IMR-90 (cell line): ENCODE data around the gene BAD. TPM values are rescaled to one million over a fixed set of nuclear protein-coding genes. Genes with fewer than 3 reads are reported as not detected.

Experiments used
- ATAC-seq: fragments of 200-7000 bp; cut with Tn5 transposase; 2 replicates; pipeline ENCODE4 v1.9.1; 2020; ENCODE audit warnings: low read depth, mild to moderate bottlenecking, moderate library complexity
- BruUV-seq: library from RNA; stranded (reverse); fragments of 400-500 nt; replicated peaks from 2 replicates; lab custom pipeline; 2021; lab: Mats Ljungman, UMichigan
- CTCF ChIA-PET: fragments of 300-600 bp; formaldehyde crosslinking; extraction: SDS; loops from one replicate; lab custom pipeline; 2021; ENCODE audit warnings: antibody characterized with exemption; lab: Yijun Ruan, JAX
- POLR2A ChIA-PET: fragments of 300-600 bp; sonication (Branson Sonifier 250); formaldehyde crosslinking; loops from one replicate; lab custom pipeline; 2022; ENCODE audit warnings: antibody characterized with exemption; ENCODE audit not compliant: unreplicated experiment; lab: Charles Lee
- DNase-seq: peaks from one replicate; pipeline ENCODE4 v3.0.0; 2013
- H2AFZ ChIP-seq: replicated peaks from 2 replicates; pipeline ENCODE3; 2013; ENCODE audit warnings: low read length, mild to moderate bottlenecking; ENCODE audit not compliant: poor library complexity
- H2AK5ac ChIP-seq: 2 replicates; pipeline ENCODE4 v1.6.1; 2013; ENCODE audit warnings: low read depth, low read length, inconsistent platforms
- H2AK9ac ChIP-seq: replicated peaks from 2 replicates; pipeline ENCODE3; 2013; ENCODE audit warnings: mild to moderate bottlenecking, low read depth, low read length, moderate library complexity; ENCODE audit not compliant: poor library complexity
- H2BK120ac ChIP-seq: 2 replicates; pipeline ENCODE4 v1.6.1; 2013; ENCODE audit warnings: low read depth, low read length, inconsistent platforms
- H2BK15ac ChIP-seq: 3 replicates; pipeline ENCODE4 v1.6.1; 2013; ENCODE audit warnings: low read depth, low read length, inconsistent platforms
- H2BK20ac ChIP-seq: 2 replicates; pipeline ENCODE4 v1.6.1; 2013; ENCODE audit warnings: low read depth, mild to moderate bottlenecking, inconsistent platforms, low read length, moderate library complexity
- H2BK5ac ChIP-seq: 2 replicates; pipeline ENCODE4 v1.6.1; 2013; ENCODE audit warnings: mild to moderate bottlenecking, low read depth, low read length, inconsistent platforms; ENCODE audit not compliant: poor library complexity, severe bottlenecking
- H3K14ac ChIP-seq: replicated peaks from 2 replicates; pipeline ENCODE4 v1.6.1; 2013; ENCODE audit warnings: low read depth, low read length, inconsistent platforms
- H3K18ac ChIP-seq: 2 replicates; pipeline ENCODE4 v1.6.1; 2013; ENCODE audit warnings: low read depth, low read length, control low read depth
- H3K23ac ChIP-seq: 2 replicates; pipeline ENCODE4 v1.6.1; 2013; ENCODE audit warnings: low read depth, low read length, inconsistent platforms
- H3K27ac ChIP-seq: 2 replicates; pipeline ENCODE4 v1.5.1; 2013; ENCODE audit warnings: mild to moderate bottlenecking, control low read depth, low read length; ENCODE audit not compliant: insufficient read depth
- H3K27me3 ChIP-seq: 2 replicates; pipeline ENCODE4 v1.6.1; 2013; ENCODE audit warnings: low read length; ENCODE audit not compliant: control insufficient read depth, insufficient read depth
- H3K36me3 ChIP-seq: 2 replicates; pipeline ENCODE4 v1.6.1; 2013; ENCODE audit warnings: low read length, mixed read lengths; ENCODE audit not compliant: control insufficient read depth, insufficient read depth
- H3K4ac ChIP-seq: 2 replicates; pipeline ENCODE4 v1.6.1; 2013; ENCODE audit warnings: low read depth, low read length, inconsistent platforms
- H3K4me1 ChIP-seq: 2 replicates; pipeline ENCODE4 v1.6.1; 2013; ENCODE audit warnings: low read length, mixed read lengths; ENCODE audit not compliant: control insufficient read depth, insufficient read depth
- H3K4me2 ChIP-seq: 2 replicates; pipeline ENCODE4 v1.6.1; 2013; ENCODE audit warnings: low read depth, mild to moderate bottlenecking, control low read depth, low read length, moderate library complexity
- H3K4me3 ChIP-seq: 2 replicates; pipeline ENCODE4 v1.5.1; 2013; ENCODE audit warnings: low read depth, mild to moderate bottlenecking, control low read depth, low read length, moderate library complexity; ENCODE audit not compliant: insufficient read depth
- H3K56ac ChIP-seq: 2 replicates; pipeline ENCODE4 v1.6.1; 2013; ENCODE audit warnings: low read length, inconsistent platforms; ENCODE audit not compliant: insufficient read depth; ENCODE audit errors: extremely low read depth
- H3K79me1 ChIP-seq, 2 experiments: 2 replicates each; pipeline ENCODE4 v1.6.1; 2013; ENCODE audit warnings: low read length in 2 of 2, inconsistent platforms in 1 of 2, low read depth in 1 of 2
- H3K9ac ChIP-seq: 2 replicates; pipeline ENCODE4 v1.6.1; 2013; ENCODE audit warnings: low read depth, low read length, control low read depth
- H3K9me1 ChIP-seq: 2 replicates; pipeline ENCODE4 v1.6.1; 2013; ENCODE audit warnings: low read length, inconsistent platforms; ENCODE audit not compliant: insufficient read depth
- H3K9me3 ChIP-seq: 2 replicates; pipeline ENCODE4 v1.6.1; 2013; ENCODE audit warnings: low read length; ENCODE audit not compliant: control insufficient read depth, insufficient read depth
- H4K20me1 ChIP-seq: 2 replicates; pipeline ENCODE4 v1.6.1; 2013; ENCODE audit warnings: low read length, inconsistent platforms; ENCODE audit not compliant: insufficient read depth
- H4K5ac ChIP-seq: 2 replicates; pipeline ENCODE4 v1.6.1; 2013; ENCODE audit warnings: mild to moderate bottlenecking, low read depth, low read length, control low read depth
- H4K8ac ChIP-seq, 2 experiments: 2 replicates each; pipeline ENCODE4 v1.6.1; 2013; ENCODE audit warnings: low read depth in 2 of 2, low read length in 2 of 2, control low read depth in 1 of 2, inconsistent platforms in 1 of 2
- H4K91ac ChIP-seq: 2 replicates; pipeline ENCODE4 v1.6.1; 2013; ENCODE audit warnings: low read depth, low read length, inconsistent platforms; ENCODE audit not compliant: insufficient read depth
- CEBPB ChIP-seq: IDR thresholded peaks from 2 replicates; pipeline ENCODE4 v1.6.1; 2012; ENCODE audit warnings: low read depth, low read length, improper control_type of control experiment
- CTCF ChIP-seq: conservative IDR thresholded peaks from 2 replicates; pipeline ENCODE4 v1.5.1; 2012; ENCODE audit warnings: mild to moderate bottlenecking, low read depth, low read length, improper control_type of control experiment
- FOS ChIP-seq: fragments of 150-350 bp; IDR thresholded peaks from 2 replicates; pipeline ENCODE4 v1.6.1; 2016; ENCODE audit warnings: low read depth, low read length
- MAFK ChIP-seq: IDR thresholded peaks from 2 replicates; pipeline ENCODE4 v1.6.1; 2012; ENCODE audit warnings: low read depth, low read length, improper control_type of control experiment
- POLR2A ChIP-seq: IDR thresholded peaks from 2 replicates; pipeline ENCODE4 v1.6.1; 2012; ENCODE audit warnings: mild to moderate bottlenecking, low read depth, low read length
- RAD21 ChIP-seq: IDR thresholded peaks from 2 replicates; pipeline ENCODE4 v1.6.1; 2012; ENCODE audit warnings: low read length, improper control_type of control experiment
- RCOR1 ChIP-seq: IDR thresholded peaks from 2 replicates; pipeline ENCODE4 v1.6.1; 2012; ENCODE audit warnings: mild to moderate bottlenecking, low read length, improper control_type of control experiment; ENCODE audit not compliant: insufficient replicate concordance
- RFX5 ChIP-seq: IDR thresholded peaks from 2 replicates; pipeline ENCODE4 v1.8.0; 2012; ENCODE audit warnings: low read depth, mild to moderate bottlenecking, low read length, moderate library complexity
- WGBS, 2 experiments: methylation state at CpG; one replicate each; pipeline versions ENCODE4 v1.1.5 to v1.1.7; 2013; ENCODE audit warnings: missing lambda C conversion rate in 2 of 2; ENCODE audit not compliant: insufficient read length in 1 of 2; ENCODE audit errors: extremely low coverage in 2 of 2; 5-methylcytosine and 5-hydroxymethylcytosine counted together
- dilution Hi-C: fragments of 300-500 bp; cut with HindIII; formaldehyde crosslinking; loops from one replicate; pipeline ENCODE4 v1.14.3; 2018; ENCODE audit warnings: low sequenced_read_pairs; ENCODE audit not compliant: unreplicated experiment
- in situ Hi-C: fragments of 300-500 bp; cut with MboI; formaldehyde crosslinking; loops from 3 replicates; pipeline ENCODE4 v1.14.3; 2019; ENCODE audit warnings: low sequenced_read_pairs, inconsistent platforms, mixed read lengths
- intact Hi-C: fragments of 100-400 bp; cut with micrococcal nuclease; formaldehyde crosslinking; loops from 2 replicates; pipeline ENCODE4 v1.10.0; 2022
- polyA plus RNA-seq, 3 experiments: library from polyadenylated mRNA; depleted of rRNA; stranded (reverse); fragments of >200 nt; gene quantifications; 2 replicates each; pipeline ENCODE4 v1.2.3, GENCODE V29; 2012; ENCODE audit warnings: low replicate concordance in 1 of 3
- total RNA-seq: library from RNA; depleted of rRNA; stranded (reverse); fragments of >200 nt; gene quantifications from 2 replicates; pipeline ENCODE4 v1.2.3, GENCODE V29; 2012

The BAD gene
- total and polyA plus RNA-seq, 2 of the 4 experiments (the other 2 are of a cell fraction) = 30.3 to 68.0 TPM

- Histone ChIP-seq H3K4me1 (peaks cover 8% of the 10 kb centered on the region), H3K9me3 (no peaks in the 10 kb centered on the region), H2BK120ac (no peak overlapping the region), H3K36me3 (no peaks in the 10 kb centered on the region), H3K18ac (no peak overlapping the region), H2AK9ac (no peak overlapping the region), H3K4ac (no peak overlapping the region), H4K8ac (no peak overlapping the region), H3K56ac (no peak overlapping the region), H3K79me1 (no peaks in the 10 kb centered on the region), H3K23ac (no peak overlapping the region), H4K20me1 (peaks cover 4% of the 10 kb centered on the region; the same call in 1 of the 2 replicates), H2BK5ac (no peak overlapping the region), H4K91ac (no peak overlapping the region), H3K14ac (no peak overlapping the region), H3K9ac (no peak overlapping the region), H4K5ac (no peak overlapping the region), H3K4me2 (no peak overlapping the region), H3K9me1 (no peaks in the 10 kb centered on the region), H2BK20ac (no peak overlapping the region), H3K27ac (no peak overlapping the region), H3K4me3 (no peak overlapping the region), H2AFZ (no peak overlapping the region), H3K27me3 (peaks cover 94% of the 10 kb centered on the region), H2BK15ac (no peak overlapping the region), H2AK5ac (no peak overlapping the region)
- ChIA-PET POLR2A (no interaction called here), CTCF (no interaction called here)
- TF ChIP-seq RCOR1 (no peak), RAD21 (no peak), FOS (no peak), RFX5 (no peak), MAFK (no peak), POLR2A (no peak), CEBPB (no peak), CTCF (no peak)
- no TSS peak for BruUV-seq
- DNase-seq (no peak), ATAC-seq (no peak)
- 0% methylated on average over 1 of the region's 1 CpG; no CpG with 5 or more reads in 1 of the 2 experiments for WGBS, 2 experiments
- in situ Hi-C loops (no loop called here), intact Hi-C loops (no loop called here), dilution Hi-C loops (no loop called here)
These were observed 11.8 kb upstream of the BAD start for GRCh38 chr11:64296236-64296635.
